Transverse colon (tissue), 3 donors: ENCODE data around the gene CAT.

Source experiments
- POLR2A ChIP-seq: fragments of 450-650 bp; IDR thresholded peaks from one replicate; pipeline ENCODE4 v1.6.1; 2016; ENCODE audit warnings: antibody characterized with exemption, mild to moderate bottlenecking, moderate library complexity
- TF ChIP-seq, protein P1 (sequence below), 5 experiments: fragments of 200-600 bp in 3 of 5; fragments of 450-650 bp in 2 of 5; sonication (generic) in 3 of 5; IDR thresholded peaks; 1 replicate in 2 of 5; 2 replicates in 3 of 5; pipeline ENCODE4 v1.5.1; 2016 to 2017; ENCODE audit warnings: antibody characterized with exemption in 5 of 5, inconsistent platforms in 3 of 5, mild to moderate bottlenecking in 2 of 5, moderate library complexity in 1 of 5

DNA sequence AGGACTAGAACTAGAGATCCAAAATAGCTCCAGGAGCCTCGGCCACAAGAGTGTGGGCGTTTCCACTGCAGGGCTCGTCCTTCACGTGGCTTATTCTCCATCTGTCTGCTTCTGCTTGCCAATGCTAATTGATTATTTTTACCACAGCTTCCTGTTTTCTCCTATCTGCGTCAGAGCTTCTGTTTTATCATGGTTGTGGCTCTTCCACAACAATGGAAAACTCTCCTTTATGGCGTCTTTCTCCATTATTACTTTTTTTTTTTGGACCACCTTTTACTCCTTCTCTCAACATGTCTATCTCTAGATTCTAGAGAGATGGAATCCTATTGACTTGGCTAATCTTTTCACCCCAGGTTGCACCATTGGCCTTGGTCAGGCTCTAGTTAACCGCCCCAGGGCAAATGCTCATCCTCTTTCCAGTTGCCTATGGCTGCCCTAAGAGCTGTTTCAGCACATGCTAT lies 25.9 kb downstream of the CAT start:
- TF ChIP-seq, protein P1, sequence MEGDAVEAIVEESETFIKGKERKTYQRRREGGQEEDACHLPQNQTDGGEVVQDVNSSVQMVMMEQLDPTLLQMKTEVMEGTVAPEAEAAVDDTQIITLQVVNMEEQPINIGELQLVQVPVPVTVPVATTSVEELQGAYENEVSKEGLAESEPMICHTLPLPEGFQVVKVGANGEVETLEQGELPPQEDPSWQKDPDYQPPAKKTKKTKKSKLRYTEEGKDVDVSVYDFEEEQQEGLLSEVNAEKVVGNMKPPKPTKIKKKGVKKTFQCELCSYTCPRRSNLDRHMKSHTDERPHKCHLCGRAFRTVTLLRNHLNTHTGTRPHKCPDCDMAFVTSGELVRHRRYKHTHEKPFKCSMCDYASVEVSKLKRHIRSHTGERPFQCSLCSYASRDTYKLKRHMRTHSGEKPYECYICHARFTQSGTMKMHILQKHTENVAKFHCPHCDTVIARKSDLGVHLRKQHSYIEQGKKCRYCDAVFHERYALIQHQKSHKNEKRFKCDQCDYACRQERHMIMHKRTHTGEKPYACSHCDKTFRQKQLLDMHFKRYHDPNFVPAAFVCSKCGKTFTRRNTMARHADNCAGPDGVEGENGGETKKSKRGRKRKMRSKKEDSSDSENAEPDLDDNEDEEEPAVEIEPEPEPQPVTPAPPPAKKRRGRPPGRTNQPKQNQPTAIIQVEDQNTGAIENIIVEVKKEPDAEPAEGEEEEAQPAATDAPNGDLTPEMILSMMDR (IDR thresholded peaks at IDR 0.05), result no peak
- TF ChIP-seq POLR2A, result no peak
